ENCODE measurements around the gene ANO4.

Gene ANO4

GRCh38 chr12:100867639-100868393 is 73.2 kb downstream of the ANO4 start:
- TF ChIP-seq CTCF (conservative IDR thresholded peaks at IDR 0.05; ENCODE audit: low read length), result no peak
- no peak overlapping the region for H3K4me3 ChIP-seq (ENCODE audit: low read length)
- DNase-seq (ENCODE audit: low read depth), result no peak

- TF ChIP-seq CTCF (conservative IDR thresholded peaks at IDR 0.05; ENCODE audit: low read length), result no peak
- peak; percentile 64 for DNase-seq (ENCODE audit: low read depth)
- H3K4me3 ChIP-seq (ENCODE audit: low read length), result no peak overlapping the region
These were observed 73.9 kb downstream of the ANO4 start for GRCh38 chr12:100868487-100868886.

GRCh38 chr12:100871195-100871734 is 76.7 kb downstream of the ANO4 start:
- no peak for TF ChIP-seq CTCF (conservative IDR thresholded peaks at IDR 0.05; ENCODE audit: low read length)
- no peak overlapping the region for H3K4me3 ChIP-seq (ENCODE audit: low read length)
- DNase-seq (ENCODE audit: low read depth), result no peak

GRCh38 chr12:100875156-100875555 is 80.6 kb downstream of the ANO4 start:
- TF ChIP-seq CTCF (conservative IDR thresholded peaks at IDR 0.05; ENCODE audit: low read length), result no peak
- DNase-seq (ENCODE audit: low read depth), result no peak
- H3K4me3 ChIP-seq (ENCODE audit: low read length), result no peak overlapping the region

GRCh38 chr12:100875771-100876170 is 81.2 kb downstream of the ANO4 start:
- no peak overlapping the region for H3K4me3 ChIP-seq (ENCODE audit: low read length)
- no peak for TF ChIP-seq CTCF (conservative IDR thresholded peaks at IDR 0.05; ENCODE audit: low read length)
- no peak for DNase-seq (ENCODE audit: low read depth)

GRCh38 chr12:100877776-100878175 is 83.2 kb downstream of the ANO4 start:
- TF ChIP-seq CTCF (conservative IDR thresholded peaks at IDR 0.05; ENCODE audit: low read length), result peak; percentile 28
- DNase-seq (ENCODE audit: low read depth), result no peak
- H3K4me3 ChIP-seq (ENCODE audit: low read length), result no peak overlapping the region

- no peak for TF ChIP-seq CTCF (conservative IDR thresholded peaks at IDR 0.05; ENCODE audit: low read length)
- no peak overlapping the region for H3K4me3 ChIP-seq (ENCODE audit: low read length)
- DNase-seq (ENCODE audit: low read depth), result no peak
These were observed 100.6 kb downstream of the ANO4 start for GRCh38 chr12:100895192-100895591.

Measured in AG10803 (cell line).